GM19351 (cell line): Measurements from ENCODE around the gene QSOX2.

Source experiments
- ATAC-seq: cut with Tn5 transposase; IDR thresholded peaks from one replicate; pipeline ENCODE4 v1.9.1; 2021; ENCODE audit warnings: mild to moderate bottlenecking, moderate library complexity; ENCODE audit not compliant: unreplicated experiment

QSOX2 gene

GRCh38 chr9:136204838-136205706 lies 40.5 kb downstream of the QSOX2 start, which contains the start of gene LHX3:
Gene LHX3, minus strand, starts transcription at chr9:136205128. Its CDS starts 116 bp downstream, at chr9:136205012.
- ATAC-seq: no peak

- ATAC-seq: no peak
These were observed 41.3 kb downstream of the QSOX2 start for GRCh38 chr9:136204145-136204805.

GRCh38 chr9:136203408-136204144 lies 42.0 kb downstream of the QSOX2 start:
- ATAC-seq: no peak

- no peak for ATAC-seq
These were observed 42.9 kb downstream of the QSOX2 start for GRCh38 chr9:136202454-136203407.

- no peak for ATAC-seq
These were observed 43.8 kb downstream of the QSOX2 start for GRCh38 chr9:136201609-136202453.

- no peak for ATAC-seq
These were observed 44.4 kb downstream of the QSOX2 start for GRCh38 chr9:136201174-136201573.

- ATAC-seq: no peak
These were observed 45.2 kb downstream of the QSOX2 start for GRCh38 chr9:136200424-136200823.

GRCh38 chr9:136199391-136200288 lies 46.0 kb downstream of the QSOX2 start:
- ATAC-seq: no peak

GRCh38 chr9:136198605-136199083 lies 47.0 kb downstream of the QSOX2 start:
- ATAC-seq: no peak

GRCh38 chr9:136197930-136198604 lies 47.5 kb downstream of the QSOX2 start:
- no peak for ATAC-seq

- no peak for ATAC-seq
These were observed 48.3 kb downstream of the QSOX2 start for GRCh38 chr9:136197084-136197875.

- ATAC-seq: no peak
These were observed 49.1 kb downstream of the QSOX2 start for GRCh38 chr9:136196404-136197083.

- ATAC-seq: no peak
These were observed 51.1 kb downstream of the QSOX2 start for GRCh38 chr9:136194540-136194939.

- ATAC-seq: no peak
These were observed 51.7 kb downstream of the QSOX2 start for GRCh38 chr9:136193891-136194279.

- no peak for ATAC-seq
These were observed 52.3 kb downstream of the QSOX2 start for GRCh38 chr9:136193127-136193890.
